ENCODE results near the gene ROBO2.

DNA sequence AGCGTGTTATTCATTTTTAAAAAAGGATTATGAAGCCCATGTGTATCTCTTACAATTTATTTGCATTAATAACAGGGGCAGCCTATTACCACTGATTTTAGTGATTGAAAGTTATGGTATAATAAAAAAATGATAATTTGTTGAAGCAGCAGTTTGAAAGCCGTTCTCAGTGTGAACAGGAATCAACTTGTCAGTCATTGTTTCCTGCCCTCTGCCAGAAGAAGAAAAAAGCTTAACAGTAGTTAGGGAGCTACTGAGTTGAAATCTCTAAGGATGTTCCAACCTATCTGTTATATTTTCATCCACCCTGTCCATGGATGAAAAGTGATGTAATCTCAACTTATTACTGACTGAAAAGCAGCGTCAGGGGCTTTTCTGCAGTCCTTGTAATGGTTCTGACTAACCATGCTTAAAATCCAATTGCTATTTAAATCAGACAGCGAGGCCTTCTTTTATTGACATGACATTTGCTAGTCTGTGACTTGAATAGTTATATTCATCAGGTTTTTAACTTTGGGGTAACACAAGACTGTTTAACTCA lies 486.7 kb downstream of the ROBO2 start:
- TF ChIP-seq POLR2AphosphoS5 (IDR thresholded peaks at IDR 0.05; ENCODE audit: low read depth, low read length) (no peak), POLR2A (IDR thresholded peaks at IDR 0.05; ENCODE audit: low read depth, low read length) (no peak), TAF1 (IDR thresholded peaks at IDR 0.05; ENCODE audit: borderline replicate concordance, low read depth, low read length) (no peak)

Data from GM12892 (cell line).